PC-3 (cell line): ENCODE measurements around the gene SLC12A8. TPM values are rescaled to one million over a fixed set of nuclear protein-coding genes. Genes with fewer than 3 reads are reported as not detected.

Experiments used
- ATAC-seq: fragments of 200-7000 bp; cut with Tn5 transposase; 2 replicates; pipeline ENCODE4 v1.9.1; 2020; ENCODE audit warnings: mild to moderate bottlenecking, moderate library complexity
- BruUV-seq: library from RNA; stranded (reverse); fragments of 400-500 nt; replicated peaks from 2 replicates; lab custom pipeline; 2021; lab: Mats Ljungman, UMichigan
- CTCF ChIA-PET: fragments of 300-600 bp; sonication (Branson Sonifier 250); formaldehyde crosslinking; loops from one replicate; lab custom pipeline; 2022; ENCODE audit warnings: antibody characterized with exemption; lab: Charles Lee
- POLR2A ChIA-PET: fragments of 300-600 bp; sonication (Branson Sonifier 250); formaldehyde crosslinking; loops from one replicate; lab custom pipeline; 2022; ENCODE audit warnings: antibody characterized with exemption; ENCODE audit not compliant: unreplicated experiment; lab: Charles Lee
- DNase-seq: peaks from one replicate; pipeline ENCODE4 v3.0.0-alpha.2; 2015
- H2AFZ ChIP-seq: fragments of 300-600 bp; sonication (generic); 2 replicates; pipeline ENCODE4 v1.6.0; 2016; ENCODE audit warnings: antibody characterized with exemption, low read length
- H3F3A ChIP-seq: fragments of 300-600 bp; sonication (generic); one replicate; pipeline ENCODE4 v1.6.0; 2017; ENCODE audit warnings: antibody characterized with exemption, low read length, control low read depth, mild to moderate bottlenecking; ENCODE audit not compliant: unreplicated experiment
- H3K27ac ChIP-seq: fragments of 300-600 bp; sonication (generic); 2 replicates; pipeline ENCODE4 v1.5.1; 2016; ENCODE audit warnings: mild to moderate bottlenecking, low read length
- H3K27me3 ChIP-seq: fragments of 300-600 bp; sonication (generic); 2 replicates; pipeline ENCODE4 v1.6.1; 2016; ENCODE audit warnings: low read length, mixed read lengths
- H3K36me3 ChIP-seq: fragments of 300-600 bp; sonication (generic); 2 replicates; pipeline ENCODE4 v1.6.1; 2016; ENCODE audit warnings: low read depth, mixed run types, low read length, mixed read lengths
- H3K4me1 ChIP-seq: fragments of 300-600 bp; sonication (generic); 2 replicates; pipeline ENCODE4 v1.5.1; 2016; ENCODE audit warnings: low read length; ENCODE audit not compliant: insufficient read depth
- H3K4me2 ChIP-seq: fragments of 300-600 bp; sonication (generic); 2 replicates; pipeline ENCODE4 v1.6.0; 2016; ENCODE audit warnings: low read length
- H3K4me3 ChIP-seq: fragments of 300-600 bp; sonication (generic); 2 replicates; pipeline ENCODE4 v1.5.1; 2016; ENCODE audit warnings: mild to moderate bottlenecking, low read length, mixed read lengths
- H3K79me2 ChIP-seq: fragments of 300-600 bp; sonication (generic); 2 replicates; pipeline ENCODE4 v1.6.1; 2017; ENCODE audit warnings: low read length, mixed read lengths
- H3K9ac ChIP-seq: fragments of 300-600 bp; sonication (generic); 2 replicates; pipeline ENCODE4 v1.6.0; 2016; ENCODE audit warnings: mild to moderate bottlenecking, low read length
- H3K9me2 ChIP-seq: fragments of 300-600 bp; sonication (generic); replicated peaks from 2 replicates; pipeline ENCODE4 v1.6.1; 2016; ENCODE audit warnings: mixed run types, low read length, mixed read lengths
- H3K9me3 ChIP-seq: fragments of 300-600 bp; sonication (generic); 2 replicates; pipeline ENCODE4 v1.6.1; 2016; ENCODE audit warnings: low read length, mixed read lengths
- H4K20me1 ChIP-seq: fragments of 300-600 bp; sonication (generic); 2 replicates; pipeline ENCODE4 v1.6.1; 2016; ENCODE audit warnings: low read length, mixed read lengths
- CTCF ChIP-seq: fragments of 300-600 bp; sonication (generic); conservative IDR thresholded peaks from 2 replicates; pipeline ENCODE4 v1.5.1; 2017; ENCODE audit warnings: antibody characterized with exemption, low read depth, mild to moderate bottlenecking, low read length
- EZH2 ChIP-seq: fragments of 300-600 bp; sonication (generic); IDR thresholded peaks from one replicate; pipeline ENCODE4 v1.6.1; 2017; ENCODE audit warnings: antibody characterized with exemption, mild to moderate bottlenecking, low read length; ENCODE audit not compliant: unreplicated experiment
- EZH2phosphoT487 ChIP-seq: fragments of 300-600 bp; sonication (generic); IDR thresholded peaks from 2 replicates; pipeline ENCODE4 v1.6.1; 2018; ENCODE audit warnings: mild to moderate bottlenecking, antibody characterized with exemption, low read length, borderline replicate concordance
- intact Hi-C: fragments of 100-400 bp; cut with micrococcal nuclease; formaldehyde crosslinking; loops from 2 replicates; pipeline ENCODE4 v1.9.0; 2023
- total RNA-seq: library from RNA; depleted of rRNA; stranded (reverse); fragments of >200 nt; gene quantifications from 2 replicates; pipeline ENCODE4 v1.2.3, GENCODE V29; 2014

SLC12A8 gene
- total RNA-seq, 1 experiment from 2014 or later: 11.0 TPM

GRCh38 chr3:125200731-125201139, 11.8 kb downstream of the SLC12A8 start:
- Histone ChIP-seq H3K9me2 (no peaks in the 10 kb centered on the region), H3K9me3 (no peaks in the 10 kb centered on the region), H3K27me3 (no peaks in the 10 kb centered on the region), H3K4me2 (no peak overlapping the region), H4K20me1 (no peaks in the 10 kb centered on the region), H3K4me1 (no peaks in the 10 kb centered on the region), H3K4me3 (no peak overlapping the region), H2AFZ (no peak overlapping the region), H3K27ac (no peak overlapping the region), H3F3A (no peaks in the 10 kb centered on the region), H3K36me3 (no peaks in the 10 kb centered on the region), H3K79me2 (no peaks in the 10 kb centered on the region), H3K9ac (no peak overlapping the region)
- ATAC-seq (no peak), DNase-seq (no peak)
- BruUV-seq: no TSS peak
- ChIA-PET CTCF (no interaction called here), POLR2A (no interaction called here)
- no peak for TF ChIP-seq EZH2
- TF ChIP-seq CTCF: no peak
- intact Hi-C loops: loop anchor here (5.0 kb wide), 2 partner anchors 93 to 273 kb away; no protein-coding TSS in a partner anchor

GRCh38 chr3:125194849-125195601, 17.5 kb downstream of the SLC12A8 start:
- DNase-seq: no peak
- ChIA-PET CTCF (no interaction called here), POLR2A (no interaction called here)
- Histone ChIP-seq H3K27me3 (no peaks in the 10 kb centered on the region), H3K79me2 (no peaks in the 10 kb centered on the region), H3K9me2 (no peaks in the 10 kb centered on the region), H3K9me3 (no peaks in the 10 kb centered on the region), H4K20me1 (no peaks in the 10 kb centered on the region), H3K4me1 (no peaks in the 10 kb centered on the region), H3K27ac (no peak overlapping the region), H2AFZ (no peak overlapping the region), H3K36me3 (no peaks in the 10 kb centered on the region), H3K4me3 (no peak overlapping the region), H3K4me2 (no peak overlapping the region), H3K9ac (no peak overlapping the region), H3F3A (no peaks in the 10 kb centered on the region)
- ATAC-seq: no peak
- no TSS peak for BruUV-seq
- intact Hi-C loops: no loop called here
- no peak for TF ChIP-seq EZH2
- TF ChIP-seq CTCF: no peak
- TF ChIP-seq EZH2phosphoT487: no peak

GRCh38 chr3:125194061-125194848, 18.3 kb downstream of the SLC12A8 start:
- H4K20me1 ChIP-seq: no peaks in the 10 kb centered on the region
- no peaks in the 10 kb centered on the region for H3K9me3 ChIP-seq
- no peak overlapping the region for H2AFZ ChIP-seq
- DNase-seq (no peak), ATAC-seq (no peak)
- no peak overlapping the region for H3K4me3 ChIP-seq
- no peaks in the 10 kb centered on the region for H3K27me3 ChIP-seq
- H3K4me2 ChIP-seq: no peak overlapping the region
- H3K9ac ChIP-seq: no peak overlapping the region
- BruUV-seq: no TSS peak
- intact Hi-C loops: no loop called here
- no peak overlapping the region for H3K27ac ChIP-seq
- H3K36me3 ChIP-seq: no peaks in the 10 kb centered on the region
- POLR2A ChIA-PET: no interaction called here
- H3K4me1 ChIP-seq: no peaks in the 10 kb centered on the region
- no peak for TF ChIP-seq CTCF
- H3K79me2 ChIP-seq: no peaks in the 10 kb centered on the region
- no peaks in the 10 kb centered on the region for H3K9me2 ChIP-seq
- CTCF ChIA-PET: no interaction called here
- H3F3A ChIP-seq: no peaks in the 10 kb centered on the region
